OCI-LY1 (cell line): ENCODE measurements around the gene TTC9.

ENCODE experiments used
- EZH2 ChIP-seq: fragments of 200-600 bp; sonication (generic), shearing (Covaris generic); IDR thresholded peaks from 2 replicates; pipeline ENCODE4 v1.8.0; 2017; ENCODE audit warnings: borderline replicate concordance, mixed run types, mild to moderate bottlenecking, antibody characterized with exemption, low read length, moderate library complexity, mixed read lengths
- TF ChIP-seq, protein P1 (sequence below): fragments of 200-600 bp; sonication (generic), shearing (Covaris generic); IDR thresholded peaks from 2 replicates; pipeline ENCODE4 v1.5.1; 2017; ENCODE audit warnings: mild to moderate bottlenecking, antibody characterized with exemption, low read length, moderate library complexity, mixed read lengths

DNA sequence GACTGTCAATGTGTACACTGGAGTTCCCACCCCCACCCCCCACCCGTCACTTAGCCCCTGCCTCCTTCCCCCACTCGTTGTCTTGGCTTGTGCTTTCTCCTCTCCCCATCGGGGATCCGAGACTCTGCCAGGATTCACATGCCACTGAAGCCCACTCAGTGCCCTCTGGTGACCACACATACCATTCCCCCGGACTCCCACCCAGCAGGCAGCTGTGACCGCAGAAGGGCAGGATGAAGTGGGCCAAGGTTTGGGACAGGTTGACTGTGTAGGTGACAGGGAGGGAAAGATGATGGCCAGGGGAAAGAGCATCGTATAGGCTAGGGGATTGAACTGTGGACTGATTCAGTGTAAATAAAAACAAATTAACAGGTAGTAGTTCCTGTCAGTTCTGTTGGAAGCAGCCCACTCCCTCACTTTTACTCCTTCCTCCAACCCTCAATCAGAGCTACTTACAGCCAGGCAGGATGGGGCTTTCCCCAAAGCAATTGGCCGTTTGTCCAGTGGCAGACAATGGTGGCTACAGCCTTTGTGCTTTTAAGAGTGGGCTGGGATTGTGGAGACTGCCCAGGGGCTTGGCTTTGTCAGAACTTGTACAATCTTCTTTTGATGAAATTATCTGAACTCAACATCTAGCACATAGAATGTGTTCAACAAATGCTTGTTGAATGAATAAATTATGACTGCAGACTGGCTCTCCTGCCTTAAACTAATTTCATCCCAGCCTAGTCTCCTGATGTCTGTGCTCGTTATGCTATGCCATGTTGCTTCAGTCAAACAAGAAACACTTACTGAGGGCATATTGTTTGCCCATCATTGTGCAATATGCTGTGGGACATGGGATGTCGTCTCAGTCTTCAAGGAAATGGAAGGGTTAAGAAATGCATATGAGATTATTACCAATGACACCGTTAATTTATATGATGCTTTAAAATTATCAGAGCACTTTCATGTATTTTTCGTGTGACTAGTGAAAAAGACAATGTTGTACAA lies 30.2 kb downstream of the TTC9 start:
- TF ChIP-seq, protein P1, sequence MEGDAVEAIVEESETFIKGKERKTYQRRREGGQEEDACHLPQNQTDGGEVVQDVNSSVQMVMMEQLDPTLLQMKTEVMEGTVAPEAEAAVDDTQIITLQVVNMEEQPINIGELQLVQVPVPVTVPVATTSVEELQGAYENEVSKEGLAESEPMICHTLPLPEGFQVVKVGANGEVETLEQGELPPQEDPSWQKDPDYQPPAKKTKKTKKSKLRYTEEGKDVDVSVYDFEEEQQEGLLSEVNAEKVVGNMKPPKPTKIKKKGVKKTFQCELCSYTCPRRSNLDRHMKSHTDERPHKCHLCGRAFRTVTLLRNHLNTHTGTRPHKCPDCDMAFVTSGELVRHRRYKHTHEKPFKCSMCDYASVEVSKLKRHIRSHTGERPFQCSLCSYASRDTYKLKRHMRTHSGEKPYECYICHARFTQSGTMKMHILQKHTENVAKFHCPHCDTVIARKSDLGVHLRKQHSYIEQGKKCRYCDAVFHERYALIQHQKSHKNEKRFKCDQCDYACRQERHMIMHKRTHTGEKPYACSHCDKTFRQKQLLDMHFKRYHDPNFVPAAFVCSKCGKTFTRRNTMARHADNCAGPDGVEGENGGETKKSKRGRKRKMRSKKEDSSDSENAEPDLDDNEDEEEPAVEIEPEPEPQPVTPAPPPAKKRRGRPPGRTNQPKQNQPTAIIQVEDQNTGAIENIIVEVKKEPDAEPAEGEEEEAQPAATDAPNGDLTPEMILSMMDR: no peak
- no peak for TF ChIP-seq EZH2
